ENCODE results near the gene TMEM121. TPM values are rescaled to one million over a fixed set of nuclear protein-coding genes. Genes with fewer than 3 reads are reported as not detected.
A peak's percentile ranks its signal among the peaks of the same experiment; 100 is the strongest.

TMEM121 gene
- total RNA-seq, 5 donors from 2014 or later (not counting 1 experiment from before 2014, with no cell fraction given): 1.8 to 6.7 (median 4.0) TPM

- no peak for ATAC-seq (replicated peaks in 1 of 4)
- H3K27me3 Mint-ChIP-seq: peaks cover 0 to 8% of the 10 kb centered on the region in 2 donors
- H3K27ac ChIP-seq (ENCODE audit: low read length): no peak overlapping the region
- H3K36me3 Mint-ChIP-seq: no peaks in the 10 kb centered on the region
- H3K9me3 ChIP-seq: no peaks in the 10 kb centered on the region
- peaks cover 0 to 57% of the 10 kb centered on the region in 2 experiments for H3K27me3 ChIP-seq (replicated peaks in 1 of 2; ENCODE audit: control insufficient read depth in 2 of 2, extremely low read depth in 1 of 2, insufficient read depth in 2 of 2, low read length in 1 of 2)
- H3K4me3 ChIP-seq (ENCODE audit: control insufficient read depth in 1 of 2, extremely low read depth in 1 of 2, low read length in 1 of 2): peak overlapping the region; percentile 31 to 51
- no peak for DNase-seq
- peak overlapping the region; percentile 61 to 83 (median 70) for H3K4me3 Mint-ChIP-seq
- ChIA-PET POLR2A (no interaction called here), CTCF (no interaction called here)
- 54% methylated on average over 20 of the region's 23 CpGs for WGBS (ENCODE audit: insufficient coverage)
- peaks cover 16 to 45% of the 10 kb centered on the region in 2 experiments for H3K4me1 ChIP-seq (ENCODE audit: control insufficient read depth in 1 of 2, extremely low read depth in 1 of 2, insufficient read depth in 2 of 2, low read length in 2 of 2)
- H3K9me3 Mint-ChIP-seq: no peaks in the 10 kb centered on the region
- H3K4me1 Mint-ChIP-seq: peaks cover 10 to 35% (median 15%) of the 10 kb centered on the region in 3 donors
- no peaks in the 10 kb centered on the region for H3K36me3 ChIP-seq (ENCODE audit: control insufficient read depth in 2 of 2, extremely low read depth in 1 of 2, insufficient read depth in 1 of 2, low read length in 1 of 2)
- H3K27ac Mint-ChIP-seq: peak overlapping the region in 1 of 2 donors; percentile 43
Measured at GRCh38 chr14:105527381-105527825, 1.0 kb downstream of the TMEM121 start.

GRCh38 chr14:105527826-105528585 lies 1.6 kb downstream of the TMEM121 start:
- DNase-seq (peak; percentile 51 to 91 (median 71)), ATAC-seq (replicated peaks in 1 of 4) (peak; percentile 69 to 74 (median 72))
- peak overlapping the region; percentile 32 to 72 for H3K4me3 ChIP-seq (ENCODE audit: control insufficient read depth in 1 of 2, extremely low read depth in 1 of 2, low read length in 1 of 2)
- H3K4me3 Mint-ChIP-seq: peak overlapping the region; percentile 61 to 83 (median 70)
- no peaks in the 10 kb centered on the region for H3K36me3 ChIP-seq (ENCODE audit: control insufficient read depth in 2 of 2, extremely low read depth in 1 of 2, insufficient read depth in 1 of 2, low read length in 1 of 2)
- H3K9me3 Mint-ChIP-seq: no peaks in the 10 kb centered on the region
- peak overlapping the region in 1 of 2 donors; percentile 39 for H3K27ac Mint-ChIP-seq
- POLR2A ChIA-PET: no interaction called here
- WGBS (ENCODE audit: insufficient coverage): 14% methylated on average over 60 of the region's 67 CpGs
- CTCF ChIA-PET: interaction anchor here in 1 of 2 donors (1.0 to 1.6 kb wide), 4 partner anchors 10 to 158 kb away, joined by 4 to 9 read pairs (median 4); no protein-coding TSS in a partner anchor
- no peaks in the 10 kb centered on the region for H3K9me3 ChIP-seq
- H3K27ac ChIP-seq (ENCODE audit: low read length): no peak overlapping the region
- peaks cover 10 to 41% (median 15%) of the 10 kb centered on the region in 3 donors for H3K4me1 Mint-ChIP-seq
- H3K27me3 Mint-ChIP-seq: peaks cover 0 to 8% of the 10 kb centered on the region in 2 donors
- peaks cover 16 to 45% of the 10 kb centered on the region in 2 experiments for H3K4me1 ChIP-seq (ENCODE audit: control insufficient read depth in 1 of 2, extremely low read depth in 1 of 2, insufficient read depth in 2 of 2, low read length in 2 of 2)
- peaks cover 0 to 63% of the 10 kb centered on the region in 2 experiments for H3K27me3 ChIP-seq (replicated peaks in 1 of 2; ENCODE audit: control insufficient read depth in 2 of 2, extremely low read depth in 1 of 2, insufficient read depth in 2 of 2, low read length in 1 of 2)
- no peaks in the 10 kb centered on the region for H3K36me3 Mint-ChIP-seq

- H3K4me3 ChIP-seq (ENCODE audit: control insufficient read depth in 1 of 2, extremely low read depth in 1 of 2, low read length in 1 of 2): peak overlapping the region; percentile 34 to 64
- H3K27me3 Mint-ChIP-seq: peaks cover 0 to 8% of the 10 kb centered on the region in 2 donors
- H3K27ac ChIP-seq (ENCODE audit: low read length): no peak overlapping the region
- H3K27me3 ChIP-seq (replicated peaks in 1 of 2; ENCODE audit: control insufficient read depth in 2 of 2, extremely low read depth in 1 of 2, insufficient read depth in 2 of 2, low read length in 1 of 2): peaks cover 0 to 68% of the 10 kb centered on the region in 2 experiments
- peak; percentile 14 to 23 (median 20) for ATAC-seq (replicated peaks in 1 of 4)
- DNase-seq: peak in 4 of 35 experiments; percentile 11 to 49 (median 37)
- no peaks in the 10 kb centered on the region for H3K9me3 ChIP-seq
- H3K9me3 Mint-ChIP-seq: no peaks in the 10 kb centered on the region
- H3K36me3 ChIP-seq (ENCODE audit: control insufficient read depth in 2 of 2, extremely low read depth in 1 of 2, insufficient read depth in 1 of 2, low read length in 1 of 2): no peaks in the 10 kb centered on the region
- CTCF ChIA-PET: interaction anchor here (0.6 to 1.6 kb wide), 5 partner anchors 9 to 158 kb away, joined by 3 to 9 read pairs (median 4); no protein-coding TSS in a partner anchor
- peaks cover 16 to 45% of the 10 kb centered on the region in 2 experiments for H3K4me1 ChIP-seq (ENCODE audit: control insufficient read depth in 1 of 2, extremely low read depth in 1 of 2, insufficient read depth in 2 of 2, low read length in 2 of 2)
- peak overlapping the region; percentile 74 to 83 (median 78) for H3K4me3 Mint-ChIP-seq
- H3K36me3 Mint-ChIP-seq: no peaks in the 10 kb centered on the region
- H3K4me1 Mint-ChIP-seq: peaks cover 10 to 42% (median 15%) of the 10 kb centered on the region in 3 donors
- POLR2A ChIA-PET: no interaction called here
- H3K27ac Mint-ChIP-seq: peak overlapping the region in 1 of 2 donors; percentile 23
- 16% methylated on average over 74 of the region's 89 CpGs for WGBS (ENCODE audit: insufficient coverage)
Measured at GRCh38 chr14:105528586-105529318, 2.4 kb downstream of the TMEM121 start.

GRCh38 chr14:105529319-105529568 lies 2.9 kb downstream of the TMEM121 start:
- peak overlapping the region in 1 of 2 donors; percentile 23 for H3K27ac Mint-ChIP-seq

GRCh38 chr14:105529569-105530284 lies 3.3 kb downstream of the TMEM121 start:
- CTCF ChIA-PET: interaction anchor here in 1 of 2 donors (1.6 kb wide), 1 partner anchor 8 kb away, joined by 5 read pairs; no protein-coding TSS in a partner anchor
- Mint-ChIP-seq H3K27me3 (peaks cover 0 to 8% of the 10 kb centered on the region in 2 donors), H3K27ac (peak overlapping the region in 1 of 2 donors; percentile 46), H3K9me3 (no peaks in the 10 kb centered on the region), H3K4me3 (peak overlapping the region; percentile 74 to 83 (median 78)), H3K4me1 (peaks cover 10 to 42% (median 15%) of the 10 kb centered on the region in 3 donors), H3K36me3 (no peaks in the 10 kb centered on the region)
- H3K9me3 ChIP-seq: no peaks in the 10 kb centered on the region
- POLR2A ChIA-PET: no interaction called here
- H3K4me1 ChIP-seq (ENCODE audit: control insufficient read depth in 1 of 2, extremely low read depth in 1 of 2, insufficient read depth in 2 of 2, low read length in 2 of 2): peaks cover 16 to 45% of the 10 kb centered on the region in 2 experiments
- H3K27ac ChIP-seq (ENCODE audit: low read length): no peak overlapping the region
- no peaks in the 10 kb centered on the region for H3K36me3 ChIP-seq (ENCODE audit: control insufficient read depth in 2 of 2, extremely low read depth in 1 of 2, insufficient read depth in 1 of 2, low read length in 1 of 2)
- H3K27me3 ChIP-seq (replicated peaks in 1 of 2; ENCODE audit: control insufficient read depth in 2 of 2, extremely low read depth in 1 of 2, insufficient read depth in 2 of 2, low read length in 1 of 2): peaks cover 0 to 69% of the 10 kb centered on the region in 2 experiments
- DNase-seq: peak in 10 of 35 experiments; percentile 15 to 60 (median 26)
- WGBS (ENCODE audit: insufficient coverage): 44% methylated on average over 60 of the region's 63 CpGs
- peak overlapping the region; percentile 34 to 64 for H3K4me3 ChIP-seq (ENCODE audit: control insufficient read depth in 1 of 2, extremely low read depth in 1 of 2, low read length in 1 of 2)
- peak in 3 of 4 experiments; percentile 34 to 36 (median 36) for ATAC-seq (replicated peaks in 1 of 4)

More at GRCh38 chr14:105529319-105529568, 2.9 kb downstream of the TMEM121 start:
- 25% methylated on average over 24 of the region's 24 CpGs for WGBS (ENCODE audit: insufficient coverage)
- H3K27me3 ChIP-seq (replicated peaks in 1 of 2; ENCODE audit: control insufficient read depth in 2 of 2, extremely low read depth in 1 of 2, insufficient read depth in 2 of 2, low read length in 1 of 2): peaks cover 0 to 69% of the 10 kb centered on the region in 2 experiments
- ChIA-PET CTCF (interaction anchor here in 1 of 2 donors (1.5 to 1.6 kb wide), 2 partner anchors 9 to 159 kb away, joined by 5 to 9 read pairs; no protein-coding TSS in a partner anchor), POLR2A (no interaction called here)
- Mint-ChIP-seq H3K36me3 (no peaks in the 10 kb centered on the region), H3K27me3 (peaks cover 0 to 8% of the 10 kb centered on the region in 2 donors), H3K4me3 (peak overlapping the region; percentile 74 to 83 (median 78)), H3K4me1 (peaks cover 10 to 42% (median 15%) of the 10 kb centered on the region in 3 donors), H3K9me3 (no peaks in the 10 kb centered on the region)
- H3K27ac ChIP-seq (ENCODE audit: low read length): no peak overlapping the region
- peaks cover 16 to 45% of the 10 kb centered on the region in 2 experiments for H3K4me1 ChIP-seq (ENCODE audit: control insufficient read depth in 1 of 2, extremely low read depth in 1 of 2, insufficient read depth in 2 of 2, low read length in 2 of 2)
- peak in 1 of 35 experiments; percentile 44 for DNase-seq
- H3K36me3 ChIP-seq (ENCODE audit: control insufficient read depth in 2 of 2, extremely low read depth in 1 of 2, insufficient read depth in 1 of 2, low read length in 1 of 2): no peaks in the 10 kb centered on the region
- no peaks in the 10 kb centered on the region for H3K9me3 ChIP-seq
- peak in 1 of 4 experiments; percentile 14 for ATAC-seq (replicated peaks in 1 of 4)
- peak overlapping the region; percentile 34 to 64 for H3K4me3 ChIP-seq (ENCODE audit: control insufficient read depth in 1 of 2, extremely low read depth in 1 of 2, low read length in 1 of 2)

Measured in T-cell (primary cell).